PFSK-1 (cell line): ENCODE results near the gene MGAT4C.

Source experiments
- FOXP2 ChIP-seq: optimal IDR thresholded peaks from 2 replicates; pipeline ENCODE3; 2011; ENCODE audit warnings: borderline replicate concordance, control low read depth, inconsistent platforms; ENCODE audit not compliant: insufficient read depth; ENCODE audit errors: extremely low read length, extremely low read depth
- POLR2AphosphoS5 ChIP-seq: IDR thresholded peaks from 2 replicates; pipeline ENCODE4 v1.6.1; 2012; ENCODE audit warnings: low read depth, mild to moderate bottlenecking, control low read depth, low read length, moderate library complexity
- SIN3A ChIP-seq: IDR thresholded peaks from 2 replicates; pipeline ENCODE4 v1.6.1; 2012; ENCODE audit warnings: mild to moderate bottlenecking, low read length, moderate library complexity, borderline replicate concordance; ENCODE audit not compliant: insufficient read depth
- TAF1 ChIP-seq: IDR thresholded peaks from 2 replicates; pipeline ENCODE4 v1.6.1; 2012; ENCODE audit warnings: low read length, control low read depth, borderline replicate concordance; ENCODE audit not compliant: insufficient read depth
- TF ChIP-seq, protein P1 (sequence below), 2 experiments: IDR thresholded peaks; 2 replicates each; pipeline versions ENCODE4 v1.6.1 to v1.8.0; 2011 to 2012; ENCODE audit warnings: low read depth in 2 of 2, low read length in 2 of 2, control low read depth in 1 of 2, inconsistent platforms in 1 of 2, mild to moderate bottlenecking in 1 of 2, moderate library complexity in 1 of 2; ENCODE audit not compliant: insufficient read depth in 1 of 2

MGAT4C gene

GRCh38 chr12:86283620-86284019 lies 27.4 kb upstream of the MGAT4C start:
- no peak for TF ChIP-seq TAF1
- TF ChIP-seq SIN3A, result no peak
- no peak for TF ChIP-seq POLR2AphosphoS5
- no peak for TF ChIP-seq FOXP2
- TF ChIP-seq, protein P1, sequence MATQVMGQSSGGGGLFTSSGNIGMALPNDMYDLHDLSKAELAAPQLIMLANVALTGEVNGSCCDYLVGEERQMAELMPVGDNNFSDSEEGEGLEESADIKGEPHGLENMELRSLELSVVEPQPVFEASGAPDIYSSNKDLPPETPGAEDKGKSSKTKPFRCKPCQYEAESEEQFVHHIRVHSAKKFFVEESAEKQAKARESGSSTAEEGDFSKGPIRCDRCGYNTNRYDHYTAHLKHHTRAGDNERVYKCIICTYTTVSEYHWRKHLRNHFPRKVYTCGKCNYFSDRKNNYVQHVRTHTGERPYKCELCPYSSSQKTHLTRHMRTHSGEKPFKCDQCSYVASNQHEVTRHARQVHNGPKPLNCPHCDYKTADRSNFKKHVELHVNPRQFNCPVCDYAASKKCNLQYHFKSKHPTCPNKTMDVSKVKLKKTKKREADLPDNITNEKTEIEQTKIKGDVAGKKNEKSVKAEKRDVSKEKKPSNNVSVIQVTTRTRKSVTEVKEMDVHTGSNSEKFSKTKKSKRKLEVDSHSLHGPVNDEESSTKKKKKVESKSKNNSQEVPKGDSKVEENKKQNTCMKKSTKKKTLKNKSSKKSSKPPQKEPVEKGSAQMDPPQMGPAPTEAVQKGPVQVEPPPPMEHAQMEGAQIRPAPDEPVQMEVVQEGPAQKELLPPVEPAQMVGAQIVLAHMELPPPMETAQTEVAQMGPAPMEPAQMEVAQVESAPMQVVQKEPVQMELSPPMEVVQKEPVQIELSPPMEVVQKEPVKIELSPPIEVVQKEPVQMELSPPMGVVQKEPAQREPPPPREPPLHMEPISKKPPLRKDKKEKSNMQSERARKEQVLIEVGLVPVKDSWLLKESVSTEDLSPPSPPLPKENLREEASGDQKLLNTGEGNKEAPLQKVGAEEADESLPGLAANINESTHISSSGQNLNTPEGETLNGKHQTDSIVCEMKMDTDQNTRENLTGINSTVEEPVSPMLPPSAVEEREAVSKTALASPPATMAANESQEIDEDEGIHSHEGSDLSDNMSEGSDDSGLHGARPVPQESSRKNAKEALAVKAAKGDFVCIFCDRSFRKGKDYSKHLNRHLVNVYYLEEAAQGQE (IDR thresholded peaks at IDR 0.05; ENCODE audit: insufficient read depth in 1 of 2, low read depth in 2 of 2, low read length in 2 of 2), result no peak

DNA sequence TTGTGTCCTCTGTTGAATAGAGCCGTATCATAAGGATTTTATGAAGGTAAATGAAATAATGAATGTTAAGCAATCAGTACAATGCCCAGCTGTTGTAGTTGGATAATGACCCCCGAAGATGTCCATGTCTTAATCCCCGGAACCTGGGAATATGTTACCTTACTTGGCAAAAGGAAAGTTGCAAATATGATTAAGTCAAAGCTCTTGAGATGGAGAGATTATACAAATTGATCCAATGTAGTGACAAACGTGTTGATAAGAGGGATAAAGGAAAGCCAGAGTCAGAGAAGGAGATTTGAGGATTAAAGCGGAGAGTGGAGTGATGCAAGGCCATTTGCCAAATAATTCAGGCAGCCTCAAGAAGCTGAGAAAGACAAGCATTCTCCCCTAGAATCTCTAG lies 19.2 kb upstream of the MGAT4C start:
- TF ChIP-seq SIN3A, result no peak
- no peak for TF ChIP-seq POLR2AphosphoS5
- TF ChIP-seq TAF1, result no peak
- TF ChIP-seq, protein P1 (IDR thresholded peaks at IDR 0.05; ENCODE audit: insufficient read depth in 1 of 2, low read depth in 2 of 2, low read length in 2 of 2), result no peak
- no peak for TF ChIP-seq FOXP2

DNA sequence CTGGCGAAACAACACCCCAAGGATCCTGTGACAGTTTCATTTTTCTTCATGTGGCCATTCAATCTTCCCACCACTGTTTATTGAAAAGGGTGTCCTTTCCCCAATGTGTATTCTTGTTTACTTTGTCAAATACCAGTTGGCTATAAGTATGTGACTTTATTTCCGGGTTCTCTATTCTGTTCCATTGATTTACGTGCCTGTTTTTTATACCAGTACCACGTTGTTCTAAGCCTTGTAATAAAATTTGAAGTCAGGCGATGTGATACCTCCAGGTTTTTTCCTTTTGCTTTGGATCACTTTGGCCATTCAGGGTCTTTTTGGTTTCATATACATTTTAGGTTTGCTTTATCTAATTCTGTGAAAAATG lies 9.1 kb upstream of the MGAT4C start:
- TF ChIP-seq, protein P1 (IDR thresholded peaks at IDR 0.05; ENCODE audit: insufficient read depth in 1 of 2, low read depth in 2 of 2, low read length in 2 of 2), result no peak
- TF ChIP-seq SIN3A (no peak), POLR2AphosphoS5 (no peak), TAF1 (no peak), FOXP2 (no peak)

- no peak for TF ChIP-seq FOXP2
- no peak for TF ChIP-seq TAF1
- TF ChIP-seq SIN3A, result no peak
- TF ChIP-seq POLR2AphosphoS5, result no peak
- TF ChIP-seq, protein P1 (IDR thresholded peaks at IDR 0.05; ENCODE audit: insufficient read depth in 1 of 2, low read depth in 2 of 2, low read length in 2 of 2), result no peak
Observed at GRCh38 chr12:86264451-86265328, 8.5 kb upstream of the MGAT4C start.

GRCh38 chr12:86261578-86261977 lies 5.4 kb upstream of the MGAT4C start:
- TF ChIP-seq FOXP2 (no peak), POLR2AphosphoS5 (no peak), TAF1 (no peak), SIN3A (no peak)
- TF ChIP-seq, protein P1 (IDR thresholded peaks at IDR 0.05; ENCODE audit: insufficient read depth in 1 of 2, low read depth in 2 of 2, low read length in 2 of 2), result no peak
